GM18505 (cell line): Measurements from ENCODE around the gene SLC48A1.

ENCODE experiments used
- ATAC-seq: cut with Tn5 transposase; IDR thresholded peaks from one replicate; pipeline ENCODE4 v1.9.1; 2021; ENCODE audit not compliant: unreplicated experiment
- POLR2A ChIP-seq: IDR thresholded peaks from 4 replicates; pipeline ENCODE4 v1.6.1; 2011; ENCODE audit warnings: borderline replicate concordance; ENCODE audit not compliant: insufficient read depth, insufficient read length; ENCODE audit errors: extremely low read depth

SLC48A1 gene

GRCh38 chr12:47750229-47750798, 22.7 kb upstream of the SLC48A1 start:
- no peak for TF ChIP-seq POLR2A
- ATAC-seq = no peak

GRCh38 chr12:47750916-47751470, 22.0 kb upstream of the SLC48A1 start:
- ATAC-seq = no peak
- no peak for TF ChIP-seq POLR2A

GRCh38 chr12:47751561-47751960, 21.5 kb upstream of the SLC48A1 start:
- ATAC-seq = no peak

GRCh38 chr12:47752121-47752520, 20.9 kb upstream of the SLC48A1 start:
- no peak for TF ChIP-seq POLR2A
- no peak for ATAC-seq

More at GRCh38 chr12:47751561-47751960, 21.5 kb upstream of the SLC48A1 start:
- TF ChIP-seq POLR2A = no peak

GRCh38 chr12:47752552-47752951, 20.5 kb upstream of the SLC48A1 start:
- TF ChIP-seq POLR2A = no peak
- no peak for ATAC-seq

- ATAC-seq = no peak
- no peak for TF ChIP-seq POLR2A
These were observed 19.7 kb upstream of the SLC48A1 start for GRCh38 chr12:47753021-47754001.

- no peak for ATAC-seq
- TF ChIP-seq POLR2A = no peak
These were observed 18.9 kb upstream of the SLC48A1 start for GRCh38 chr12:47754126-47754525.

GRCh38 chr12:47754881-47755280, 18.2 kb upstream of the SLC48A1 start:
- ATAC-seq = no peak
- TF ChIP-seq POLR2A = no peak

GRCh38 chr12:47755655-47756562, 17.1 kb upstream of the SLC48A1 start:
- peak; percentile 60 for ATAC-seq
- no peak for TF ChIP-seq POLR2A

GRCh38 chr12:47757364-47757839, 15.6 kb upstream of the SLC48A1 start:
- TF ChIP-seq POLR2A = no peak
- no peak for ATAC-seq

GRCh38 chr12:47757840-47758583, 15.0 kb upstream of the SLC48A1 start:
- TF ChIP-seq POLR2A = no peak
- no peak for ATAC-seq

GRCh38 chr12:47758584-47758833, 14.5 kb upstream of the SLC48A1 start:
- no peak for ATAC-seq
- no peak for TF ChIP-seq POLR2A
